Retinal pigment epithelial cell (primary cell): ENCODE results near the gene NEUROD2.

ENCODE experiments used
- DNase-seq: peaks from one replicate; pipeline ENCODE4 v3.0.0-alpha.2; 2010; ENCODE audit warnings: low read depth
- H3K4me3 ChIP-seq: 2 replicates; pipeline ENCODE4 v1.5.1; 2011; ENCODE audit warnings: mild to moderate bottlenecking, low read length, control low read depth, moderate library complexity
- CTCF ChIP-seq: conservative IDR thresholded peaks from 2 replicates; pipeline ENCODE4 v1.5.1; 2011; ENCODE audit warnings: low read depth, low read length, control low read depth, inconsistent platforms

Gene NEUROD2

GRCh38 chr17:39635614-39636176 is 28.0 kb upstream of the NEUROD2 start:
- DNase-seq, result no peak
- no peak overlapping the region for H3K4me3 ChIP-seq
- TF ChIP-seq CTCF, result no peak

GRCh38 chr17:39634384-39634871 is 26.7 kb upstream of the NEUROD2 start:
- DNase-seq, result no peak

DNA sequence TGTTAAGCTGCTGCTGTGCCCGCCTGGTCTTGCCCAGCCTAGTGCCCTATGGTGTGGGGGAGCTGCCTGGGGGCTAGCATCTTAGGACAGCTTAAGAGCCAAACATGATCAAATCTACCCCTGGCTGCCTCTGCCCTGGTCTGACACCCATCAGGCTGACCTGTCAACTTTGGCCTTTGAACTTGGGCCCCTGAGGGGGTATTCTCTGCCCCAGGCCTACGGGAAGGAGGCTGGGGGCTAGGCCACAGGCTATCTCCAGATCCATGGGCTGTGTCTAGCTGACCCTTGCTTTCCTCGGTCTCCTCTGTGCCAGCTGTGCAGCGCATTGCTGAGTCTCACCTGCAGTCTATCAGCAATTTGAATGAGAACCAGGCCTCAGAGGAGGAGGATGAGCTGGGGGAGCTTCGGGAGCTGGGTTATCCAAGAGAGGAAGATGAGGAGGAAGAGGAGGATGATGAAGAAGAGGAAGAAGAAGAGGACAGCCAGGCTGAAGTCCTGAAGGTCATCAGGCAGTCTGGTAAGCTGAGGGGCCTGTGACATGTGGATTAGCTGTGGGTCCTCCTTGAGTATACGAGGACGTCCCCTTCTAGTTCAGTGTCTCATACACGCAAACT is 26.0 kb upstream of the NEUROD2 start:
- DNase-seq, result no peak

More at GRCh38 chr17:39634384-39634871, 26.7 kb upstream of the NEUROD2 start:
- H3K4me3 ChIP-seq, result no peak overlapping the region
- TF ChIP-seq CTCF, result peak; percentile 67

GRCh38 chr17:39632153-39632941 is 24.6 kb upstream of the NEUROD2 start:
- H3K4me3 ChIP-seq, result no peak overlapping the region
- DNase-seq, result no peak
- TF ChIP-seq CTCF, result no peak

More for the DNA sequence above, 26.0 kb upstream of the NEUROD2 start:
- no peak overlapping the region for H3K4me3 ChIP-seq
- no peak for TF ChIP-seq CTCF

DNA sequence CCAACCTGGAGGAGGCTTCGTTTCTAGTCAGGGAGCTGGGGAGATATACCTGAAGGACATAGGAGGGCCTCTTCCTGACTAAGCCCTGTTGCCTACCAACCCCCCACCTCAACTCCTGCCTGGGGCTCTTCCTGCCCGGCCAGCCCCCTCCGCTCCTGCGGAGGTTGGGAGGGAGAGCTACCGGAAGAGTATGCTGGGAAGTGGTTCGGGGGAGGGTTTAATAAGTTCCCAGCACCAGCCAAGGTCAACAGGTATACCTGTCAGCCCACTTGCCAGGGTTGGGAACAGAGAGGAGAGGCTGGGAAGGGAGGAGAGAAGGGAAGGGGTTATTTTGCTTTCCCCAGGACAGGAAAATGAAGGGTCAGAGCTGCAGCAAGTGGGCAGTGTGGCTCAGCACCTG is 23.7 kb upstream of the NEUROD2 start:
- DNase-seq, result no peak
- H3K4me3 ChIP-seq, result no peak overlapping the region
- no peak for TF ChIP-seq CTCF

DNA sequence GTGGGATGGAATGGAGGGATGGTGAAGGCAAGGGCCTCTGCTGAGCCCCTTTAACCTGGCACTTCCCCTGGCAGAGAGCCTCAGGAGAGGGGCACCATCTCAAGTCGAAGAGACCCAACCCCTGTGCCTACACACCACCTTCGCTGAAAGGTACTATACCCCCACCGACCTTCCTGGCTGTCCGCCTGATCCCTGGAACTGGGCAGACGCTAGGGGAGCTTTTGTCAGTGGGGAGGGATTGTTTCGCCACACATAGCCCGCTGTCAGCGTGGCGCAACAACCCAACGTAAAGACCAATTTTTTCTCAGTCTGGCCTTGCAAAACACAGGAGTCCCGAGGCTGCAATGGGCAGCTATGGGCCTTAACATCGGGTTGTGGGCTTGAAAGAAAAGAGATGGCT is 22.2 kb upstream of the NEUROD2 start:
- no peak overlapping the region for H3K4me3 ChIP-seq
- TF ChIP-seq CTCF, result no peak
- no peak for DNase-seq
